ENCODE data around the gene CHRNA9. TPM values are rescaled to one million over a fixed set of nuclear protein-coding genes. Genes with fewer than 3 reads are reported as not detected.

CHRNA9 gene
- total RNA-seq, 4 donors from 2014 or later, result not detected

DNA sequence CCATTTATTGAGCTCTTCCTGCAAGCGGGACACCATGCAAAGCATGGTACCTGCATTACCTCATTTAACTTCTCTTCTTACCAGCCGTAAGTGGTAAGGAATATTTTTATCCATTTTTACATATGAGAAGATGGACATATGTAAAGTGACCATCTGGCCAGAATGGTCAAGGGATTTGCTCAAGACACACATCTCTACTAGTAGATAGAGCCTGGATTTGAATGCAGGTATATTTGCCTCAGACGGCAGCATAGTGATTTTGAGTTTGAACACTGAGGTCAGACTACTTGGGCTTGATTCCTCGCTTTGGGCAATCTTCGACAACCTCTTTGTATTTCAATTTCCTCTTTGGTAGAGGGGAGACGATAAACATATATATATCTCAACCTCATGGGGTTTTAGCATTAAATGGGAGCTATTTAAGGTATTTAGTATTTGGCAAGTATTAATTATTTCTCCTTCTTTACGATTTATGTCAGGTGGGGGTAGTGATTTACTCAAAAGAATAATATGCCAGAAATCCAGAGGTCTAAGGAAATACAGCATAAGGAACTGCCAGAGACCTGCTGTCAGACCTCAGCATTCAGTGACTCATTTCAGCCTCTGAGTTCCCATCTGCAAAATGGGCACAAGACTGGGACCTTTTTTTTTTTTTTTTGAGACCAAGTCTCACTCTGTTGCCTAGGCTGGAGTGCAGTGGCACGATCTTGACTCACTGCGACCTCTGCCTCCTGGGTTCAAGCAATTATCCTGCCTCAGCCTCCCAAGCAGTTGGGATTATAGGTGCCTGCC lies 34.6 kb upstream of the CHRNA9 start:
- H3K27me3 ChIP-seq, result no peaks in the 10 kb centered on the region
- no peak overlapping the region for H3K4me3 ChIP-seq
- H3K36me3 ChIP-seq, result no peaks in the 10 kb centered on the region
- H3K9me3 ChIP-seq, result no peaks in the 10 kb centered on the region
- no peak for DNase-seq
- H3K4me1 ChIP-seq, result peaks cover 0 to 25% (median 2%) of the 10 kb centered on the region in 4 donors
- peak overlapping the region; percentile 33 to 82 (median 72) for H3K27ac ChIP-seq
- no peak for TF ChIP-seq POLR2A (IDR thresholded peaks at IDR 0.05)
- TF ChIP-seq, protein P1, sequence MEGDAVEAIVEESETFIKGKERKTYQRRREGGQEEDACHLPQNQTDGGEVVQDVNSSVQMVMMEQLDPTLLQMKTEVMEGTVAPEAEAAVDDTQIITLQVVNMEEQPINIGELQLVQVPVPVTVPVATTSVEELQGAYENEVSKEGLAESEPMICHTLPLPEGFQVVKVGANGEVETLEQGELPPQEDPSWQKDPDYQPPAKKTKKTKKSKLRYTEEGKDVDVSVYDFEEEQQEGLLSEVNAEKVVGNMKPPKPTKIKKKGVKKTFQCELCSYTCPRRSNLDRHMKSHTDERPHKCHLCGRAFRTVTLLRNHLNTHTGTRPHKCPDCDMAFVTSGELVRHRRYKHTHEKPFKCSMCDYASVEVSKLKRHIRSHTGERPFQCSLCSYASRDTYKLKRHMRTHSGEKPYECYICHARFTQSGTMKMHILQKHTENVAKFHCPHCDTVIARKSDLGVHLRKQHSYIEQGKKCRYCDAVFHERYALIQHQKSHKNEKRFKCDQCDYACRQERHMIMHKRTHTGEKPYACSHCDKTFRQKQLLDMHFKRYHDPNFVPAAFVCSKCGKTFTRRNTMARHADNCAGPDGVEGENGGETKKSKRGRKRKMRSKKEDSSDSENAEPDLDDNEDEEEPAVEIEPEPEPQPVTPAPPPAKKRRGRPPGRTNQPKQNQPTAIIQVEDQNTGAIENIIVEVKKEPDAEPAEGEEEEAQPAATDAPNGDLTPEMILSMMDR (IDR thresholded peaks at IDR 0.05), result no peak

DNA sequence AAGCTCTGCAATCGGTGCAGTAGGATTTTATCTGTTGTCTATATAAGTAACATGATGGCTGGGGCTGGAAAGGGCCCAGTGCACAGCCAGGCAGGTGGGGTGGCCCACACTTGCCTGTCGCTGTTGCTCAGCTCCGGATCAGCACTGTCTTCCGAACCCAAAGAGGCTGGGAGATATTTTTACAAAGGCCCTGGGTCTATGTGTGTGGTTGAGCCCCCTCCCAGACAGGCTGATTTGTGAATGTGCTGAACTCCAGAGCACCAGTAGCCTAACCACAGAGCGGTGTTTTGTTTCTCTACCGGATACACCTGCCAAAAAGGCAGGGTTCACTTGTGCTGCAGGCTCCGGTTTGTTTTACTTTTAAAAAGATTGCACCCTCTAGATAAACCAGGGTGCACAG lies 33.5 kb upstream of the CHRNA9 start:
- Histone ChIP-seq H3K27ac (peak overlapping the region; percentile 33 to 82 (median 72)), H3K27me3 (no peaks in the 10 kb centered on the region), H3K36me3 (no peaks in the 10 kb centered on the region), H3K4me3 (no peak overlapping the region), H3K4me1 (peaks cover 0 to 35% (median 6%) of the 10 kb centered on the region in 4 donors), H3K9me3 (no peaks in the 10 kb centered on the region)
- peak in 2 of 3 donors; percentile 88 to 91 for DNase-seq
- no peak for TF ChIP-seq POLR2A (IDR thresholded peaks at IDR 0.05)
- TF ChIP-seq, protein P1 (IDR thresholded peaks at IDR 0.05), result no peak

GRCh38 chr4:40303751-40304150 lies 31.4 kb upstream of the CHRNA9 start:
- no peaks in the 10 kb centered on the region for H3K9me3 ChIP-seq
- TF ChIP-seq, protein P1 (IDR thresholded peaks at IDR 0.05), result no peak
- no peaks in the 10 kb centered on the region for H3K27me3 ChIP-seq
- H3K4me1 ChIP-seq, result peaks cover 0 to 42% (median 10%) of the 10 kb centered on the region in 4 donors
- no peak overlapping the region for H3K4me3 ChIP-seq
- peak overlapping the region in 2 of 4 donors; percentile 11 to 82 for H3K27ac ChIP-seq
- no peak for DNase-seq
- H3K36me3 ChIP-seq, result no peaks in the 10 kb centered on the region

DNA sequence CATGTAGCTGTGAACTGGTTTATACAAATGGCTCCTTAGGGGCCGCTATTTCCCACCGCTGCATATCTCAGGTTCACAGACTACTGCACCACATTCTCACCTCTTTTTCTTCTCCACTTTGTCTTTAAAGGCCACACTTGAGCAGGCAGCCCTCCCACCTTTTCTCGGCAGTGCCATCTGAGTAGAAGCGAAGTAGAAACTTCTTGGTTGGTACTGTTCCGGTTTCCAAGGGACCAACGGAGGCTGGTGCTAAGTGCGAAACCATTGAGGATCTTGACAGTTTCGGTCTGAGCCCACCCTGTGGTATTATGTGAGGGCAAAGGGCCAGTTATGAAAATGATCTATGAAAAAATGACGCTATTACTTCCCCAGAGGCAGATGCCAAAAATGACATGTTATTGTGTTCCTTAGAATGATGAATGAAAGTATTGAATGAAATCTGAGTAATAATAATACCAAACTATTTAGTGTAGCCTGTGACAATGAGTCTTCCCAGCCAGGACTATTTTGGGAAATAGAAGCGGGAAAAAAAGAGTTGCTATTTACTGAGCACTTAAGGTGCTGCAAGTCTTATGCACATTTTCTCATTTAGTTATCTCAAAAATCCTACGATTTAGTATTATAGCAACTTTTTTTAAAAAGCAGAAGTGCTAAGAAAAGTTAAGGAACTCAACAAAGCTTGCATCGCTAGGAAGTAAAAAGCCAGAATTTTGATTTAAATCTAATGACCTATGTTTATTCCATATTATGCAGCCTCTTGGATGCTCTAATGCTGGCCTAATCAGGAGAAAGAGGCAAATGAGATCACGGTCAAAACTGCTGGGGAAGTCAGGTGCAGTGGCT lies 29.6 kb upstream of the CHRNA9 start:
- H3K4me3 ChIP-seq, result no peak overlapping the region
- no peaks in the 10 kb centered on the region for H3K27me3 ChIP-seq
- H3K27ac ChIP-seq, result peak overlapping the region in 2 of 4 donors; percentile 79 to 82
- DNase-seq, result peak in 2 of 3 donors; percentile 81 to 85
- TF ChIP-seq, protein P1 (IDR thresholded peaks at IDR 0.05), result no peak
- TF ChIP-seq POLR2A (IDR thresholded peaks at IDR 0.05), result no peak
- no peaks in the 10 kb centered on the region for H3K9me3 ChIP-seq
- H3K4me1 ChIP-seq, result peaks cover 0 to 35% (median 8%) of the 10 kb centered on the region in 4 donors
- H3K36me3 ChIP-seq, result no peaks in the 10 kb centered on the region

GRCh38 chr4:40306226-40306625 lies 28.9 kb upstream of the CHRNA9 start:
- Histone ChIP-seq H3K4me1 (peaks cover 0 to 29% (median 8%) of the 10 kb centered on the region in 4 donors), H3K4me3 (no peak overlapping the region), H3K27me3 (no peaks in the 10 kb centered on the region), H3K36me3 (no peaks in the 10 kb centered on the region), H3K27ac (peak overlapping the region in 2 of 4 donors; percentile 79 to 82), H3K9me3 (no peaks in the 10 kb centered on the region)
- DNase-seq, result no peak
- no peak for TF ChIP-seq POLR2A (IDR thresholded peaks at IDR 0.05)
- TF ChIP-seq, protein P1 (IDR thresholded peaks at IDR 0.05), result no peak
